DND-41 (cell line): ENCODE measurements around the gene UBE2Q2.
"Not testable (repeated sequence)": the region's sequence is repeated elsewhere in the genome, so short reads cannot be mapped to it uniquely, and the experiment has no call there.

Source experiments
- ATAC-seq: fragments of 200-7000 bp; cut with Tn5 transposase; 3 replicates; pipeline ENCODE4 v1.9.1; 2021; ENCODE audit warnings: low read depth; ENCODE audit not compliant: insufficient read depth
- DNase-seq: peaks from one replicate; pipeline ENCODE4 v3.0.0-alpha.2; 2020
- H2AFZ ChIP-seq: 2 replicates; pipeline ENCODE4 v1.6.0; 2012; ENCODE audit warnings: low read depth, low read length
- H3K27ac ChIP-seq: 2 replicates; pipeline ENCODE4 v1.5.1; 2012; ENCODE audit warnings: low read length, inconsistent platforms
- H3K27me3 ChIP-seq: fragments of 200-600 bp; sonication (generic); 2 replicates; pipeline ENCODE4 v1.6.0; 2012; ENCODE audit warnings: low read length, mild to moderate bottlenecking, inconsistent platforms; ENCODE audit not compliant: insufficient read depth, poor library complexity
- H3K36me3 ChIP-seq: 2 replicates; pipeline ENCODE4 v1.5.1; 2012; ENCODE audit warnings: low read length, inconsistent platforms; ENCODE audit not compliant: insufficient read depth
- H3K4me1 ChIP-seq: 2 replicates; pipeline ENCODE4 v1.5.1; 2012; ENCODE audit warnings: mild to moderate bottlenecking, low read length; ENCODE audit not compliant: insufficient read depth
- H3K4me2 ChIP-seq: 2 replicates; pipeline ENCODE4 v1.6.0; 2012; ENCODE audit warnings: mild to moderate bottlenecking, moderate library complexity, low read length, inconsistent platforms; ENCODE audit not compliant: insufficient read depth
- H3K4me3 ChIP-seq, 2 experiments: fragments of 200-600 bp in 1 of 2; shearing (Covaris generic) in 1 of 2; 2 replicates each; pipeline ENCODE4 v1.5.1; 2012 to 2016; ENCODE audit warnings: inconsistent platforms in 2 of 2, low read length in 2 of 2, mild to moderate bottlenecking in 2 of 2, low read depth in 1 of 2, moderate library complexity in 1 of 2
- H3K79me2 ChIP-seq: 2 replicates; pipeline ENCODE4 v1.6.0; 2012; ENCODE audit warnings: low read length, inconsistent platforms; ENCODE audit not compliant: insufficient read depth
- H3K9ac ChIP-seq: 2 replicates; pipeline ENCODE4 v1.6.0; 2012; ENCODE audit warnings: low read depth, mild to moderate bottlenecking, inconsistent platforms, low read length, moderate library complexity
- H3K9me3 ChIP-seq: 2 replicates; pipeline ENCODE4 v1.5.1; 2012; ENCODE audit warnings: low read length, moderate library complexity, mild to moderate bottlenecking, inconsistent platforms; ENCODE audit not compliant: insufficient read depth, severe bottlenecking
- H4K20me1 ChIP-seq: 2 replicates; pipeline ENCODE4 v1.6.0; 2012; ENCODE audit warnings: low read length; ENCODE audit not compliant: insufficient read depth
- EZH2 ChIP-seq: IDR thresholded peaks from 3 replicates; pipeline ENCODE4 v1.6.1; 2012; ENCODE audit warnings: borderline replicate concordance, low read depth, mild to moderate bottlenecking, moderate library complexity, low read length, inconsistent platforms; ENCODE audit not compliant: severe bottlenecking
- TF ChIP-seq, protein P1 (sequence below): IDR thresholded peaks from 2 replicates; pipeline ENCODE4 v1.5.1; 2012; ENCODE audit warnings: borderline replicate concordance, low read length, moderate library complexity, mild to moderate bottlenecking; ENCODE audit not compliant: poor library complexity, severe bottlenecking; ENCODE audit errors: extremely low read depth

The UBE2Q2 gene

GRCh38 chr15:75866916-75867315 is 23.7 kb downstream of the UBE2Q2 start:
- Histone ChIP-seq H2AFZ (no peak overlapping the region), H3K4me3 (no peak overlapping the region), H3K79me2 (peaks cover 53% of the 10 kb centered on the region), H3K9ac (no peak overlapping the region), H4K20me1 (peaks cover 4% of the 10 kb centered on the region; the same call in 1 of the 2 replicates), H3K9me3 (no peaks in the 10 kb centered on the region), H3K27me3 (no peaks in the 10 kb centered on the region), H3K36me3 (peaks cover 47% of the 10 kb centered on the region), H3K27ac (no peak overlapping the region), H3K4me2 (no peak overlapping the region), H3K4me1 (peaks cover 32% of the 10 kb centered on the region)
- no peak for ATAC-seq
- TF ChIP-seq, protein P1, sequence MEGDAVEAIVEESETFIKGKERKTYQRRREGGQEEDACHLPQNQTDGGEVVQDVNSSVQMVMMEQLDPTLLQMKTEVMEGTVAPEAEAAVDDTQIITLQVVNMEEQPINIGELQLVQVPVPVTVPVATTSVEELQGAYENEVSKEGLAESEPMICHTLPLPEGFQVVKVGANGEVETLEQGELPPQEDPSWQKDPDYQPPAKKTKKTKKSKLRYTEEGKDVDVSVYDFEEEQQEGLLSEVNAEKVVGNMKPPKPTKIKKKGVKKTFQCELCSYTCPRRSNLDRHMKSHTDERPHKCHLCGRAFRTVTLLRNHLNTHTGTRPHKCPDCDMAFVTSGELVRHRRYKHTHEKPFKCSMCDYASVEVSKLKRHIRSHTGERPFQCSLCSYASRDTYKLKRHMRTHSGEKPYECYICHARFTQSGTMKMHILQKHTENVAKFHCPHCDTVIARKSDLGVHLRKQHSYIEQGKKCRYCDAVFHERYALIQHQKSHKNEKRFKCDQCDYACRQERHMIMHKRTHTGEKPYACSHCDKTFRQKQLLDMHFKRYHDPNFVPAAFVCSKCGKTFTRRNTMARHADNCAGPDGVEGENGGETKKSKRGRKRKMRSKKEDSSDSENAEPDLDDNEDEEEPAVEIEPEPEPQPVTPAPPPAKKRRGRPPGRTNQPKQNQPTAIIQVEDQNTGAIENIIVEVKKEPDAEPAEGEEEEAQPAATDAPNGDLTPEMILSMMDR = no peak
- TF ChIP-seq EZH2 = no peak
- no peak for DNase-seq

GRCh38 chr15:75867449-75867848 is 24.2 kb downstream of the UBE2Q2 start:
- Histone ChIP-seq H3K4me1 (peaks cover 32% of the 10 kb centered on the region), H3K27me3 (no peaks in the 10 kb centered on the region), H2AFZ (no peak overlapping the region), H3K4me3 (no peak overlapping the region), H4K20me1 (peaks cover 4% of the 10 kb centered on the region; the same call in 1 of the 2 replicates), H3K9me3 (no peaks in the 10 kb centered on the region), H3K27ac (no peak overlapping the region), H3K79me2 (peaks cover 48% of the 10 kb centered on the region), H3K9ac (no peak overlapping the region), H3K4me2 (no peak overlapping the region), H3K36me3 (peaks cover 46% of the 10 kb centered on the region)
- ATAC-seq (no peak), DNase-seq (no peak)
- no peak for TF ChIP-seq EZH2
- TF ChIP-seq, protein P1 = no peak

GRCh38 chr15:75868019-75868418 is 24.8 kb downstream of the UBE2Q2 start:
- Histone ChIP-seq H4K20me1 (0 out of 2 replicates have a peak, but pooled peaks cover 1% of the 10 kb centered on the region), H3K79me2 (peaks cover 43% of the 10 kb centered on the region), H3K4me1 (peaks cover 28% of the 10 kb centered on the region), H3K27ac (no peak overlapping the region), H3K9me3 (no peaks in the 10 kb centered on the region), H3K9ac (no peak overlapping the region), H2AFZ (no peak overlapping the region), H3K4me3 (no peak overlapping the region), H3K4me2 (no peak overlapping the region), H3K36me3 (peaks cover 45% of the 10 kb centered on the region), H3K27me3 (no peaks in the 10 kb centered on the region)
- TF ChIP-seq EZH2 = no peak
- TF ChIP-seq, protein P1 = no peak
- DNase-seq (no peak), ATAC-seq (no peak)

GRCh38 chr15:75869446-75869845 is 26.2 kb downstream of the UBE2Q2 start:
- H3K4me1 ChIP-seq = peaks cover 13% of the 10 kb centered on the region
- peaks cover 30% of the 10 kb centered on the region for H3K79me2 ChIP-seq
- peaks cover 50% of the 10 kb centered on the region for H3K36me3 ChIP-seq
- no peak for DNase-seq
- H3K27ac ChIP-seq = no peak overlapping the region
- H3K4me3 ChIP-seq = no peak overlapping the region
- H3K27me3 ChIP-seq = no peaks in the 10 kb centered on the region
- H2AFZ ChIP-seq = no peak overlapping the region
- TF ChIP-seq, protein P1 = no peak
- no peak for TF ChIP-seq EZH2
- no peaks in the 10 kb centered on the region for H4K20me1 ChIP-seq
- no peak overlapping the region for H3K9ac ChIP-seq
- no peak for ATAC-seq
- H3K4me2 ChIP-seq = no peak overlapping the region
- H3K9me3 ChIP-seq = no peaks in the 10 kb centered on the region

- Histone ChIP-seq H3K36me3 (peaks cover 67% of the 10 kb centered on the region), H3K79me2 (peaks cover 14% of the 10 kb centered on the region)
- H3K27me3 ChIP-seq, H3K4me2 ChIP-seq, H4K20me1 ChIP-seq, ATAC-seq, H3K4me1 ChIP-seq, H3K9me3 ChIP-seq, DNase-seq, H3K27ac ChIP-seq, H3K4me3 ChIP-seq, H3K9ac ChIP-seq, H2AFZ ChIP-seq: not testable (repeated sequence)
Observed at GRCh38 chr15:75871589-75871988, 28.3 kb downstream of the UBE2Q2 start.
